Lung (tissue), 12 donors: ENCODE data around the gene SLC36A2. TPM values are rescaled to one million over a fixed set of nuclear protein-coding genes. Genes with fewer than 3 reads are reported as not detected.

ENCODE experiments used
- ATAC-seq: fragments of 200-7000 bp; cut with Tn5 transposase; one replicate; pipeline ENCODE4 v1.9.1; 2020; ENCODE audit warnings: moderate number of reproducible peaks; ENCODE audit not compliant: insufficient read depth, low FRiP score
- DNase-seq, 3 donors: peaks; one replicate each; pipeline ENCODE4 v3.0.0-alpha.2; 2013 to 2017
- H3K27ac ChIP-seq, 2 donors: one replicate each; pipeline ENCODE4 v1.5.1; 2013; ENCODE audit warnings: mild to moderate bottlenecking in 2 of 2, moderate library complexity in 2 of 2, control low read depth in 1 of 2, inconsistent platforms in 1 of 2, low read depth in 1 of 2, low read length in 1 of 2
- H3K27me3 ChIP-seq, 3 donors: one replicate each; pipeline ENCODE4 v1.5.1; 2013; ENCODE audit warnings: low read length in 2 of 3; ENCODE audit not compliant: control insufficient read depth in 3 of 3, insufficient read depth in 3 of 3
- H3K36me3 ChIP-seq, 4 donors: one replicate each; pipeline ENCODE4 v1.5.1; 2013; ENCODE audit warnings: low read length in 4 of 4, mild to moderate bottlenecking in 1 of 4, moderate library complexity in 1 of 4; ENCODE audit not compliant: control insufficient read depth in 4 of 4, insufficient read depth in 4 of 4
- H3K4me1 ChIP-seq, 5 donors: one replicate each; pipeline ENCODE4 v1.5.1; 2013; ENCODE audit warnings: low read length in 5 of 5, mild to moderate bottlenecking in 2 of 5, moderate library complexity in 1 of 5; ENCODE audit not compliant: control insufficient read depth in 5 of 5, insufficient read depth in 5 of 5
- H3K4me3 ChIP-seq: one replicate; pipeline ENCODE4 v1.5.1; 2013; ENCODE audit warnings: mild to moderate bottlenecking, control low read depth, moderate library complexity
- H3K9ac ChIP-seq, 2 donors: one replicate each; pipeline ENCODE4 v1.5.1; 2013; ENCODE audit warnings: low read length in 2 of 2, control low read depth in 1 of 2; ENCODE audit not compliant: insufficient read depth in 1 of 2
- H3K9me3 ChIP-seq, 4 donors: one replicate each; pipeline ENCODE4 v1.5.1; 2013; ENCODE audit warnings: low read length in 3 of 4, mild to moderate bottlenecking in 1 of 4, moderate library complexity in 1 of 4; ENCODE audit not compliant: control insufficient read depth in 4 of 4, insufficient read depth in 3 of 4
- CTCF ChIP-seq: IDR thresholded peaks from 2 replicates; pipeline ENCODE4 v1.5.1; 2012; ENCODE audit warnings: mild to moderate bottlenecking; ENCODE audit errors: control extremely low read depth, extremely low read depth
- WGBS, 2 donors: extraction: QIAGEN DNeasy Blood & Tissue Kit; methylation state at CpG; one replicate each; pipeline ENCODE4 v1.1.7; 2013; 5-methylcytosine and 5-hydroxymethylcytosine counted together
- polyA plus RNA-seq, 2 donors: library from polyadenylated mRNA; stranded (reverse); fragments of 200-250 nt; gene quantifications; one replicate each; pipeline ENCODE4 v1.2.1, GENCODE V29; 2013
- total RNA-seq, 2 donors: library from RNA; depleted of rRNA in 1 of 2; stranded (reverse); fragments of >200 nt in 1 of 2; gene quantifications; one replicate each; pipeline ENCODE4 v1.2.1, GENCODE V29; 2014 to 2021
- donor health status: control.
- donor health status: control.
- donor health status: Bipolar disorder and iron deficiency.
- donor health status: healthy.
- donor health status: DM: yes; HTN: yes; CAD: no.

The SLC36A2 gene
- total and polyA plus RNA-seq, 4 donors, result not detected

- 89 to 90% methylated on average over 3 of the region's 3 CpGs for WGBS, 2 donors
Measured at GRCh38 chr5:151357097-151357496, 9.7 kb upstream of the SLC36A2 start.

GRCh38 chr5:151351671-151352070 is 4.3 kb upstream of the SLC36A2 start:
- Histone ChIP-seq H3K4me3 (no peak overlapping the region), H3K9me3 (no peaks in the 10 kb centered on the region), H3K27ac (no peak overlapping the region), H3K27me3 (no peaks in the 10 kb centered on the region), H3K4me1 (no peaks in the 10 kb centered on the region), H3K9ac (no peak overlapping the region), H3K36me3 (no peaks in the 10 kb centered on the region)
- no peak for TF ChIP-seq CTCF
- 85 to 91% methylated on average over 1 of the region's 1 CpG for WGBS, 2 donors
- ATAC-seq (no peak), DNase-seq (no peak)

More at GRCh38 chr5:151357097-151357496, 9.7 kb upstream of the SLC36A2 start:
- peaks cover 0 to 6% (median 0%) of the 10 kb centered on the region in 4 donors for H3K9me3 ChIP-seq
- no peak overlapping the region for H3K9ac ChIP-seq
- ATAC-seq, result no peak
- no peak for TF ChIP-seq CTCF
- H3K27me3 ChIP-seq, result no peaks in the 10 kb centered on the region
- H3K36me3 ChIP-seq, result no peaks in the 10 kb centered on the region
- no peak for DNase-seq
- no peak overlapping the region for H3K4me3 ChIP-seq
- H3K27ac ChIP-seq, result no peak overlapping the region
- no peaks in the 10 kb centered on the region for H3K4me1 ChIP-seq

GRCh38 chr5:151348789-151349188 is 1.4 kb upstream of the SLC36A2 start:
- Histone ChIP-seq H3K4me1 (peaks cover 0 to 8% (median 0%) of the 10 kb centered on the region in 5 donors), H3K9ac (no peak overlapping the region), H3K27me3 (peaks cover 0 to 2% (median 0%) of the 10 kb centered on the region in 3 donors), H3K4me3 (no peak overlapping the region), H3K9me3 (peaks cover 0 to 3% (median 0%) of the 10 kb centered on the region in 4 donors), H3K36me3 (no peaks in the 10 kb centered on the region), H3K27ac (no peak overlapping the region)
- no peak for ATAC-seq
- no peak for DNase-seq
- TF ChIP-seq CTCF, result no peak
- 45 to 47% methylated on average over 6 of the region's 6 CpGs for WGBS, 2 donors
